ENCODE data around the gene IL20RB.

Gene IL20RB

GRCh38 chr3:137039570-137039969, 81.8 kb downstream of the IL20RB start:
- DNase-seq (ENCODE audit: low read depth): no peak

GRCh38 chr3:137041251-137041650, 83.5 kb downstream of the IL20RB start:
- no peak for DNase-seq (ENCODE audit: low read depth)

- no peak for DNase-seq (ENCODE audit: low read depth)
These were observed 83.9 kb downstream of the IL20RB start for GRCh38 chr3:137041686-137042085.

DNA sequence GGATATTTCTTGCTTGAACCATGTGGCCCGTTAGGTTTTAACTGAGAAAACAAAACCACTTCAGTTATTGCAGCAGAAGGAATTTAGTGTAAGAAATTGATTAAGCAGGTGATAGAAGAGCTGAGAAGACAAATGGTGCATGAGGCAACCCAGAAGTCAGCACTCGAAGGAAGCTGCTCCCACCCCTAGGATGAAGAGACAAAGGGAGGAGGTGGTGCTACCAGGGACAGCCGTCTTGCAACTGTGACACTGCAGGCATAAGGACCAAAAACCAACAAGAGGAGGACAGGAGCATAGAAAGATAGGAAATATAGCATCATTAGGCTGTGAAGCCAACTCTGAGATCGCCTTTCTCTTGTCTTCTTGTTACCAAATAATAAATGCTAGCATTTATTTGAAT, 89.0 kb downstream of the IL20RB start:
- no peak for DNase-seq (ENCODE audit: low read depth)

DNA sequence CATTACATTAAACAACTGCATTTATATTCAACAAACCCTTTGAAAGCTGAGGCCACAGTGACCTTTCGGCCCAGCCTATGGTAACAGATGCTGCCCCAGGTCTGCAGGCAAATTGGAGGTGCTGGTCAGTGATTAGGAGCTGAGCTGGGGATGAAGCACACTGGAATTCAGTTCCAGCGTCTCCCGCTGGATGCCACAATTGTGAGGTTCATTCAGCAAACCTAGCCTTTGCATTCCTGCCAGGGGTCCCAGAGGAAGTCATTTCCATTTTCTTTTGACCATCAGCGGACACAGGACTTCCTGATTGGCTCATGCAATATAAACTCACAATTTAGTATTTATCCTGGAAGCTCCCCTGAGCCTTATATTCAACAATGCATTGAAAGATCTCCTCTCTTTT, 89.5 kb downstream of the IL20RB start:
- no peak for DNase-seq (ENCODE audit: low read depth)

DNA sequence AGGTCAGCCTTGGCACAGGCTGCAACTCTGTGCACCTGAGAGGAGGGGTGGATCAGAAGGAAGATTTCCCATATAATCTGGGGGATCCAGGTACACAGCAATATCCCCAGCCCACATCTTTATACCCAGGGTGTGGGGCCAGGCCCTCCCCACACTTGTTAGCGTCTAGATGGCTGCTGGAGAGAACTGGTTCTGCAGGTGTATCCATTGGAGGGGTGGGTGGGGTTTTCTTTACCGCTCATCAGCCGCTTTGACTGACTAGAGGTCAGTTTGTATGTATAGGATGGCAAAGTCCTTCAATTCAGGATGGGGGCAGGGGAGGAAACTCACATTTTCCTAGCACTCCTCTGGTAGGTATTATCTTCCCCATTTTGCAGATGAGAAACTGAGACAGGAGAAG, 92.5 kb downstream of the IL20RB start:
- DNase-seq (ENCODE audit: low read depth): no peak

- no peak for DNase-seq (ENCODE audit: low read depth)
These were observed 94.5 kb downstream of the IL20RB start for GRCh38 chr3:137052298-137052697.

All from HS-27A (cell line).